Measurements from ENCODE around the gene SLC35A2.

DNA sequence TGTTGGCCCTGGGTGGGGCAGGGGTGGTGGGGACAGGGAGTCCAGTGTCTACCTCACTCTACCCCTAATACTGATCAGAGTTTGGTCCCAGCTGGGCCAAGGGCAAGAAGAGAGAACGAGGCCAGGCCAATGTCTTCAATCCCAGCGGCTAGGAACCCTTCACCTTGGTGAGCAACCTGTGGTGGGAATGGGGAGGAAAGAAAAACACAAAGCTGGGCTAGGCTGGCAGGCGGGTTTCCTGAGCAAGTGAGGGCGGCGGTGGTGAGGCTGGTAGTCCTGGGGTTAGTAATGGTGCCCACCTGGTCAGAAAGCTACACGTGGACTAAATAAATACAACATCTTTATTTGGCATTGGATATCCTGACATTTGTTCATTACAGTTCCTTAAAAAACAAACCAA lies 8.2 kb downstream of the SLC35A2 start:
- TF ChIP-seq, protein P1, sequence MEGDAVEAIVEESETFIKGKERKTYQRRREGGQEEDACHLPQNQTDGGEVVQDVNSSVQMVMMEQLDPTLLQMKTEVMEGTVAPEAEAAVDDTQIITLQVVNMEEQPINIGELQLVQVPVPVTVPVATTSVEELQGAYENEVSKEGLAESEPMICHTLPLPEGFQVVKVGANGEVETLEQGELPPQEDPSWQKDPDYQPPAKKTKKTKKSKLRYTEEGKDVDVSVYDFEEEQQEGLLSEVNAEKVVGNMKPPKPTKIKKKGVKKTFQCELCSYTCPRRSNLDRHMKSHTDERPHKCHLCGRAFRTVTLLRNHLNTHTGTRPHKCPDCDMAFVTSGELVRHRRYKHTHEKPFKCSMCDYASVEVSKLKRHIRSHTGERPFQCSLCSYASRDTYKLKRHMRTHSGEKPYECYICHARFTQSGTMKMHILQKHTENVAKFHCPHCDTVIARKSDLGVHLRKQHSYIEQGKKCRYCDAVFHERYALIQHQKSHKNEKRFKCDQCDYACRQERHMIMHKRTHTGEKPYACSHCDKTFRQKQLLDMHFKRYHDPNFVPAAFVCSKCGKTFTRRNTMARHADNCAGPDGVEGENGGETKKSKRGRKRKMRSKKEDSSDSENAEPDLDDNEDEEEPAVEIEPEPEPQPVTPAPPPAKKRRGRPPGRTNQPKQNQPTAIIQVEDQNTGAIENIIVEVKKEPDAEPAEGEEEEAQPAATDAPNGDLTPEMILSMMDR (IDR thresholded peaks at IDR 0.05; ENCODE audit: low read depth, low read length) = no peak
- TF ChIP-seq MYC (IDR thresholded peaks at IDR 0.05; ENCODE audit: low read depth, low read length) = no peak

Data from NB4 (cell line).